A549 (cell line): ENCODE results near the gene PDCL2. TPM values are rescaled to one million over a fixed set of nuclear protein-coding genes. Genes with fewer than 3 reads are reported as not detected.
A peak's percentile ranks its signal among the peaks of the same experiment; 100 is the strongest.

ENCODE experiments used
- ATAC-seq, 2 experiments: fragments of 200-7000 bp in 1 of 2; fragments of >200 bp in 1 of 2; cut with Nextera tagmentation in 1 of 2; cut with Tn5 transposase in 1 of 2; 3 replicates each; pipeline versions ENCODE4 v1.8.0 to v1.9.1; 2018 to 2020; ENCODE audit warnings: mild to moderate bottlenecking in 1 of 2, moderate library complexity in 1 of 2
- CTCF ChIA-PET: fragments of 300-600 bp; sonication (Branson Sonifier 250); formaldehyde crosslinking; extraction: SDS; loops from one replicate; lab custom pipeline; 2021; ENCODE audit warnings: antibody characterized with exemption, inconsistent platforms; lab: Yijun Ruan, JAX
- POLR2A ChIA-PET: fragments of 350-600 bp; formaldehyde crosslinking; extraction: SDS; loops from one replicate; lab custom pipeline; 2021; ENCODE audit warnings: antibody characterized with exemption, inconsistent platforms; lab: Yijun Ruan, JAX
- DNase-seq, 2 experiments: peaks; one replicate each; pipeline versions ENCODE4 v3.0.0 to v3.0.0-alpha.2; 2011 to 2016; ENCODE audit warnings: low read depth in 1 of 2, low spot score in 1 of 2
- FAIRE-seq: peaks from 2 replicates; lab custom pipeline; 2011; peaks lifted over from hg19 to GRCh38; lab: Jason Lieb, UNC
- H3K27ac ChIP-seq, 2 experiments: fragments of >200 bp; sonication (Bioruptor Twin); formaldehyde crosslinking; 3 replicates each; pipeline ENCODE4 v1.5.1; 2016 to 2017
- H3K4me1 ChIP-seq: fragments of >200 bp; sonication (Bioruptor Twin); formaldehyde crosslinking; 3 replicates; pipeline ENCODE4 v1.6.1; 2016
- H3K4me2 ChIP-seq: fragments of >200 bp; sonication (Bioruptor Twin); formaldehyde crosslinking; 3 replicates; pipeline ENCODE4 v1.6.1; 2016
- H3K4me3 ChIP-seq: fragments of >200 bp; sonication (Bioruptor Twin); formaldehyde crosslinking; 3 replicates; pipeline ENCODE4 v1.5.1; 2016
- H3K9me3 ChIP-seq: fragments of >200 bp; sonication (Bioruptor Twin); formaldehyde crosslinking; 3 replicates; pipeline ENCODE4 v1.6.1; 2016
- ATOH8 ChIP-seq: fragments of 250-450 bp; sonication (Bioruptor Pico); IDR thresholded peaks from 2 replicates; pipeline ENCODE4 v1.5.0; 2020; ENCODE audit warnings: low read depth, mild to moderate bottlenecking, moderate library complexity
- CHD4 ChIP-seq: fragments of 200-600 bp; sonication (generic); IDR thresholded peaks from 2 replicates; pipeline ENCODE4 v1.6.1; 2016; ENCODE audit warnings: antibody characterized with exemption, mild to moderate bottlenecking, borderline replicate concordance
- E2F6 ChIP-seq: IDR thresholded peaks from 2 replicates; pipeline ENCODE4 v1.6.1; 2012; ENCODE audit warnings: low read depth, borderline replicate concordance
- EHF ChIP-seq: fragments of 250-450 bp; sonication (Bioruptor Pico); IDR thresholded peaks from 2 replicates; pipeline ENCODE4 v1.5.0; 2020; ENCODE audit warnings: mild to moderate bottlenecking
- ESRRA ChIP-seq: fragments of 150-350 bp; IDR thresholded peaks from 2 replicates; pipeline ENCODE4 v1.6.1; 2014; ENCODE audit warnings: mild to moderate bottlenecking, low read length, borderline replicate concordance
- FOSL2 ChIP-seq, 2 experiments: fragments of 450-650 bp in 1 of 2; fragments of >200 bp in 1 of 2; sonication (Bioruptor Twin) in 1 of 2; formaldehyde crosslinking; IDR thresholded peaks; 2 replicates each; pipeline versions ENCODE4 v1.5.0 to v1.6.1; 2016 to 2020; ENCODE audit warnings: mild to moderate bottlenecking in 1 of 2, moderate library complexity in 1 of 2
- FOXS1 ChIP-seq: fragments of 250-450 bp; sonication (Bioruptor Pico); IDR thresholded peaks from 2 replicates; pipeline ENCODE4 v1.5.0; 2020; ENCODE audit warnings: mild to moderate bottlenecking, moderate library complexity
- GATA3 ChIP-seq: IDR thresholded peaks from 2 replicates; pipeline ENCODE4 v1.6.1; 2012; ENCODE audit warnings: borderline replicate concordance
- HMGXB4 ChIP-seq: fragments of 250-450 bp; sonication (Bioruptor Pico); IDR thresholded peaks from 2 replicates; pipeline ENCODE4 v1.5.0; 2021; ENCODE audit warnings: mild to moderate bottlenecking, moderate library complexity, borderline replicate concordance
- HOXA7 ChIP-seq: fragments of 250-450 bp; sonication (Bioruptor Pico); IDR thresholded peaks from 2 replicates; pipeline ENCODE4 v1.5.0; 2020; ENCODE audit warnings: mild to moderate bottlenecking, moderate library complexity
- KDM1A ChIP-seq: fragments of 200-600 bp; sonication (generic); IDR thresholded peaks from 2 replicates; pipeline ENCODE4 v1.6.1; 2016; ENCODE audit warnings: low read depth, mild to moderate bottlenecking
- NPAS2 ChIP-seq: fragments of 250-450 bp; sonication (Bioruptor Pico); IDR thresholded peaks from 2 replicates; pipeline ENCODE4 v1.8.0; 2022; ENCODE audit warnings: mild to moderate bottlenecking, moderate library complexity, borderline replicate concordance
- PHF8 ChIP-seq: fragments of 200-600 bp; sonication (generic); IDR thresholded peaks from 2 replicates; pipeline ENCODE4 v1.6.1; 2016; ENCODE audit warnings: low read depth, mild to moderate bottlenecking, antibody characterized with exemption, moderate library complexity, borderline replicate concordance
- RFX5 ChIP-seq: fragments of 450-650 bp; IDR thresholded peaks from 2 replicates; pipeline ENCODE4 v1.7.1; 2014; ENCODE audit warnings: antibody characterized with exemption, mild to moderate bottlenecking, moderate library complexity
- RNF2 ChIP-seq: fragments of 200-600 bp; sonication (generic); IDR thresholded peaks from 2 replicates; pipeline ENCODE4 v1.6.1; 2016; ENCODE audit warnings: low read depth, mild to moderate bottlenecking, antibody characterized with exemption, moderate library complexity, borderline replicate concordance
- SMC3 ChIP-seq: fragments of >200 bp; sonication (Bioruptor Twin); formaldehyde crosslinking; IDR thresholded peaks from 3 replicates; pipeline ENCODE4 v1.6.1; 2018; ENCODE audit warnings: inconsistent platforms
- TFCP2L1 ChIP-seq: fragments of 250-450 bp; sonication (Bioruptor Pico); IDR thresholded peaks from 2 replicates; pipeline ENCODE4 v1.5.0; 2021; ENCODE audit warnings: mild to moderate bottlenecking
- ZFP36 ChIP-seq: fragments of 450-650 bp; IDR thresholded peaks from 2 replicates; pipeline ENCODE4 v1.6.1; 2014; ENCODE audit warnings: borderline replicate concordance; ENCODE audit not compliant: partially characterized antibody
- WGBS: methylation state at CpG from one replicate; pipeline ENCODE4 v1.1.6; 2017; ENCODE audit errors: missing lambda C conversion rate; 5-methylcytosine and 5-hydroxymethylcytosine counted together
- polyA plus RNA-seq, 4 experiments: library from polyadenylated mRNA; depleted of rRNA in 3 of 4; stranded (reverse); fragments of >200 nt; fragmentation: RNase III in 1 of 4; extraction: RNeasy Plus Mini Kit Qiagen cat#74134 plus additional on column Dnase treatment in 1 of 4; gene quantifications; 2 replicates in 3 of 4; 3 replicates in 1 of 4; pipeline ENCODE4 v1.2.3, GENCODE V29; 2011 to 2017
- TF ChIP-seq, protein P1 (sequence below): IDR thresholded peaks from 2 replicates; pipeline ENCODE4 v1.6.1; 2012
- TF ChIP-seq, protein P2 (sequence below): fragments of 450-650 bp; IDR thresholded peaks from 2 replicates; pipeline ENCODE4 v1.6.1; 2014; ENCODE audit warnings: antibody characterized with exemption

PDCL2 gene
- polyA plus RNA-seq, 2 of the 4 experiments (the other 2 are of a cell fraction), result not detected

- ChIA-PET CTCF (interaction anchor here (1.0 kb wide), 1 partner anchor 25 kb away, joined by 3 read pairs; no protein-coding TSS in a partner anchor), POLR2A (no interaction called here)
- WGBS, result 6% methylated on average over 1 of the region's 1 CpG
- FAIRE-seq, result no peak
- Histone ChIP-seq H3K9me3 (no peaks in the 10 kb centered on the region), H3K4me3 (no peak overlapping the region), H3K4me1 (no peaks in the 10 kb centered on the region), H3K4me2 (no peak overlapping the region), H3K27ac (no peak overlapping the region)
- ATAC-seq, result no peak
- TF ChIP-seq, protein P1, sequence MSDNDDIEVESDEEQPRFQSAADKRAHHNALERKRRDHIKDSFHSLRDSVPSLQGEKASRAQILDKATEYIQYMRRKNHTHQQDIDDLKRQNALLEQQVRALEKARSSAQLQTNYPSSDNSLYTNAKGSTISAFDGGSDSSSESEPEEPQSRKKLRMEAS, result no peak
- TF ChIP-seq GATA3 (no peak), NPAS2 (CRISPR knock-in tag) (no peak), RFX5 (no peak), SMC3 (no peak), FOSL2 (IDR thresholded peaks at IDR 0.05) (no peak), FOSL2 (CRISPR knock-in tag; IDR thresholded peaks at IDR 0.05) (0 out of 2 replicates have a peak, but pooled peaks have one; percentile 14), ZFP36 (no peak), CHD4 (no peak)
- DNase-seq, result no peak
Observed at GRCh38 chr4:55574252-55574651, 17.8 kb downstream of the PDCL2 start.

- ChIA-PET POLR2A (no interaction called here), CTCF (no interaction called here)
- ATAC-seq (no peak), FAIRE-seq (no peak), DNase-seq (no peak)
- Histone ChIP-seq H3K4me2 (no peak overlapping the region), H3K9me3 (no peaks in the 10 kb centered on the region), H3K27ac (no peak overlapping the region), H3K4me3 (no peak overlapping the region), H3K4me1 (no peaks in the 10 kb centered on the region)
- no peak for TF ChIP-seq TFCP2L1 (CRISPR knock-in tag)
- TF ChIP-seq HOXA7 (CRISPR knock-in tag), result no peak
- no peak for TF ChIP-seq RNF2
- no peak for TF ChIP-seq SMC3
- TF ChIP-seq, protein P2, sequence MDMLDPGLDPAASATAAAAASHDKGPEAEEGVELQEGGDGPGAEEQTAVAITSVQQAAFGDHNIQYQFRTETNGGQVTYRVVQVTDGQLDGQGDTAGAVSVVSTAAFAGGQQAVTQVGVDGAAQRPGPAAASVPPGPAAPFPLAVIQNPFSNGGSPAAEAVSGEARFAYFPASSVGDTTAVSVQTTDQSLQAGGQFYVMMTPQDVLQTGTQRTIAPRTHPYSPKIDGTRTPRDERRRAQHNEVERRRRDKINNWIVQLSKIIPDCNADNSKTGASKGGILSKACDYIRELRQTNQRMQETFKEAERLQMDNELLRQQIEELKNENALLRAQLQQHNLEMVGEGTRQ, result no peak
- TF ChIP-seq RFX5, result no peak
- no peak for TF ChIP-seq FOXS1 (CRISPR knock-in tag)
- no peak for TF ChIP-seq E2F6
- no peak for TF ChIP-seq HMGXB4 (CRISPR knock-in tag)
- TF ChIP-seq KDM1A, result no peak
- no peak for TF ChIP-seq FOSL2 (IDR thresholded peaks at IDR 0.05)
- TF ChIP-seq FOSL2 (CRISPR knock-in tag; IDR thresholded peaks at IDR 0.05), result no peak
- no peak for TF ChIP-seq PHF8
- no peak for TF ChIP-seq ATOH8 (CRISPR knock-in tag)
- no peak for TF ChIP-seq EHF (CRISPR knock-in tag)
- no peak for TF ChIP-seq ESRRA
- 52% methylated on average over 3 of the region's 3 CpGs for WGBS
Observed at GRCh38 chr4:55571806-55572205, 20.2 kb downstream of the PDCL2 start.
